Stimulated activated CD8-positive, alpha-beta memory T cell treated with anti-CD3 and anti-CD28 coated beads, Interleukin-7, amount 100 ng/mL, for 4 hours (primary cell): ENCODE data around the gene ABCB4.

Source experiments
- DNase-seq, 2 donors: peaks; one replicate each; pipeline ENCODE4 v3.0.0-alpha.2; 2020; ENCODE audit warnings: low read depth in 2 of 2

Gene ABCB4

DNA sequence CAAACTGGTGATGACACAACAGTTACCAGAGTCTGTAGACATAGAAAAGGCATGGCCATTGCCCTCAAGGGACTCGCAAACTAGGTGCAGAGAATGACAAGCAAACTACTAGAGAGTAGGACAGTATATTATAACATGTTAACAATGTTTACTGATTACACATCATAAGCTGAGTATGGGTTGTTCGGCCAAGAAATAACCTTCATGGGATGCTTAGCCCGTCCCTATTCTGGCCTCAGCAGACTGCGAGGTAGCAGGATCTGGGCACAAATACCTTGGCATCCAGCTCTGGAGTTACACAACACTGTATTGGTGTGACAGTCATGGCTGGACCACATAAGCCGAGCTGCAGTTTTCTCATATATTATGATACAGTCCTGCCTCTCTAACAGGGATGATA is 51.4 kb downstream of the ABCB4 start:
- DNase-seq: no peak

DNA sequence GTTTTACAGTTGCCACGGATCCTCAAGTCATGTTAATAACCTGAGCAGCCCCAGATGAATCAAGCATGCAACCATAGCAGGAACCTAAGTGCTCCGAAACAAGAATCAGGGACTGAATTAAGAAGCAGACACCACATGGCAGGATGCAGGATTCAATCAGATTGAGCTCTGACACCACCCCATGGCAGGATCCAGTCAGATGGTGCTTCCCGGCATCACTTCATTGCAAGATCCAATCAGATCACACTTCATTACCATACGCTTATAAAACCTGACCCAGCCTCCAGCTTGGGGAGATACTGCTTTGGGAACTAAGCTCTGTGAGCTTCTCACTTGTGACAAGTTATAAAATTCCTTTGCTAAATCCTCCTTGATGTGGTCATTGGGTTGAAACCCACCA is 55.3 kb downstream of the ABCB4 start:
- DNase-seq: no peak

GRCh38 chr7:87416682-87417587 is 58.5 kb downstream of the ABCB4 start:
- DNase-seq: peak; percentile 6 to 44

- DNase-seq: no peak
These were observed 60.7 kb downstream of the ABCB4 start for GRCh38 chr7:87414794-87415188.

- no peak for DNase-seq
These were observed 61.3 kb downstream of the ABCB4 start for GRCh38 chr7:87413951-87414793.

GRCh38 chr7:87413029-87413428 is 62.5 kb downstream of the ABCB4 start:
- no peak for DNase-seq

GRCh38 chr7:87411186-87411585 is 64.3 kb downstream of the ABCB4 start:
- no peak for DNase-seq

DNA sequence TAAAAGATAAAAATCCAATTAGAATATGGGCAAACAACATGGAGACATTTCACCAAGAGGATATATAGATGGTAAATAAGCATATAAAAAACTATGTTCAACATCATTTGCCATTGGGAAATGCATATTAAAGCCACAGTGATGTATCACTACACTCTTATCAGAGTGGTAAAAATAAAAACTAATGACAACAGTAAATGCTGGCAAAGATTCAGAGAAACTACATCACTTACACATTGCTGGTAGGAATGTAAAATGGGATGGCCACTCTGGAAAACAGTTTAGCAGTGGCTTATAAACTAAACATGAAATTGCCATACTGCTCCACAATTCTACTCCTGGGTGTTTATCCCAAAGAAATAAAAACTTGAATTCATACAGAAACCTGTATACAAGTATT is 70.8 kb downstream of the ABCB4 start:
- no peak for DNase-seq

GRCh38 chr7:87398446-87398845 is 77.0 kb downstream of the ABCB4 start:
- no peak for DNase-seq

GRCh38 chr7:87395442-87396020 is 79.9 kb downstream of the ABCB4 start:
- DNase-seq: no peak

DNA sequence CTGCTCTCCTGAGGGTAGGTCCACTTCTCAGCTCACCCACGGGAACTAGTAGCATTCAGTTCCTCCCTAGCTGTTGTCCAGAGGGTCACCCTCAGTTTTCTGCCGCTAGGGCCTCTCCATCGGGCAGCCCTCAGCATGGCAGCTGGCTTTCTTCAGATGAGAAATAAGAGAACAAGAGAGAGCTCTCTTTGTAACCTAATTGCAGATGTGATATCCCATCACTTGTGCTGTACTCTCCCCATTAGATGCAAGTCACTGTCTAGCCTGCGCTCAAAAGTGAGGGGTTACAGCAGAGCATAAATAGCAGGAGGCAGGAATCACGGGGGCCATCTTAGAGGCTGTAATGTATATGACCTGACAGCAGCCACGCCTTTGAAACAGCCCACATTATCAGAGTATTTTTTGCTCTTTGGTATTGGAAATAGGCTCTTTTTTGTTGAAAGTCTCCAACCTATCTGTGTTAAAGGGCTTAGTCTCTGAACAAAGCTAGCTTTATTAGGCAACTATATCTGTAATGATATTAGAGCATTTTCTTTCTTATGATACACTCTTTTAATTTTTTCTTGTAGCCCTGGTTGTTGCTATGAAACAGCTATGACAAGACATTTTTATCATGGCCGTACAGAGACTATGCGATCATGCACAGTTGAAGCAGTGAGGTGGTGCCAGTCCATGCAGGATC is 84.3 kb downstream of the ABCB4 start:
- no peak for DNase-seq

DNA sequence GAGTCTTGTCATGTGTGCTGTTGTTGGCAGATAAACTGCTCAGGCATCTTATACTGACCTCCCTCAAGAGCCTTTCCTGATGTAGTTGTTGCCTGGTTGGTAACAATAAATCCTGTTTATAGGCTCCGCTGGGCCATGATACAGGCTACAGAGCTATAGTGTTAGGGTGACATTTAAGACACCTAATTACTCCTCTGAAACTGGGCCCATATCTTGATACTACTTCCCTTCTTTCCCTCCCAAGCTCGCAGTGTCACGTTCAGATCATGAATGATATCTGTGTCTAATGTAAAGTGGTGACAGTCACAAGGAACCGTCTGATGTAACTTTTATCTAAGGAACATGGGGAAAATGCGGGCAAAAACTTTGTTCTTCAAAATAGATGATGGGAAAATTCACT is 94.6 kb downstream of the ABCB4 start:
- no peak for DNase-seq

GRCh38 chr7:87375662-87376435 is 99.6 kb downstream of the ABCB4 start:
- DNase-seq: no peak

GRCh38 chr7:87370660-87371180 is 104.8 kb downstream of the ABCB4 start:
- DNase-seq: no peak

GRCh38 chr7:87369216-87369615 is 106.3 kb downstream of the ABCB4 start:
- no peak for DNase-seq

DNA sequence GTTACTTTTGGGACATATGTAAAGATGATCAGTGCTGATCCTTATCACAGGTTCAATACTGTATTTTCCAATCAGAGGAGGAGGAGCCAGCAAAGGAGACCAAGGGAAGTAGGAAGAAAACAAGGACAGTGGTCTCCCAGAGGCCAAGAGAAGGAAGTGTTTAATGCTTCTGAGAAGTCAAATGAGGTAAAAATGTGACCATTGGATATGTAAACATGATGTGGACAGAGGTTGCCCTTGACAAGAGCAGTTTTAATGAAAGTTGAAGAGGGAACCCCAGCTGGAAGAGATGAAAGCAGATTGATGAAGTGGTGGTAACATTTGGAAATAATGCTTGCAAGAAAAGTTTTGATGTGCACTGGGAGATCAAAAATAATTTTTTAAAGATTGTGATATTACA is 111.2 kb downstream of the ABCB4 start:
- no peak for DNase-seq

GRCh38 chr7:87363342-87363741 is 112.1 kb downstream of the ABCB4 start:
- no peak for DNase-seq

DNA sequence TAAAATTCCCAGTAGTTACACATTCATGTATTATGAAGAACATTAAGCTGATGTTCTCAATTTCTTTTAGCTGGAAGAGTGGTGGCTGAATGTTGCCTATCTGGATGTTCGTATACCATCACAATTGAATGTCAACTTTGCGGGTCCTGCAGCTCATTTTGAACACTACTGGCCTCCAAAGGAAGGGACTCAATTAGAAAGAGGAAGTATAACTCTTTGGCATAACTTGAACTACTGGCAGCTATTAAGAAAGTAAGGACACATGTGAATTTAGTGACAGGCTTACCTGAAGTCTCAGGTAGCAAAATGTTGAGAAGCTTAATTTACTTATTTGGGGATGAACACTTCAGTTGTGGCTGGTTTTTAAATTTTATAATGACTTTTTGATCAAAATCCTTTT is 114.2 kb downstream of the ABCB4 start:
- DNase-seq: no peak

DNA sequence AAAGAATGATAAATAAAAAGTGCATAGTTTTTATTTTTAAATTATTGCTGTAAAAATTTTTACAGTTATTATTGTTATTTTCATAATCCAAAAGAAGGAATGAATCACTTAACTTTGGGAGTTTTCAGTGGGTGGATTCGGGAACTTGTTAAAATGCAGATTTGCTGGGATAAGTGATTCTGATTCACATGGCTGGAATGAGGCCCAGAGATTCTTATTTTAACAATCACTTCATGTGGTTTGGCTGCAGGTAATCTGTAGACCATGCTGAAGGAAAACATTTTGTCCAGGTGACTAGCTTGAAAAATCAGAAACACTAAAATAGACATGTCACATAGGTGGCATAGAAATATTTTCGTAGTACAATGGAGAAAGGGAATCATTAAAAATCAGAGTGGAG is 116.1 kb downstream of the ABCB4 start:
- DNase-seq: no peak

GRCh38 chr7:87356448-87356847 is 119.0 kb downstream of the ABCB4 start:
- no peak for DNase-seq

DNA sequence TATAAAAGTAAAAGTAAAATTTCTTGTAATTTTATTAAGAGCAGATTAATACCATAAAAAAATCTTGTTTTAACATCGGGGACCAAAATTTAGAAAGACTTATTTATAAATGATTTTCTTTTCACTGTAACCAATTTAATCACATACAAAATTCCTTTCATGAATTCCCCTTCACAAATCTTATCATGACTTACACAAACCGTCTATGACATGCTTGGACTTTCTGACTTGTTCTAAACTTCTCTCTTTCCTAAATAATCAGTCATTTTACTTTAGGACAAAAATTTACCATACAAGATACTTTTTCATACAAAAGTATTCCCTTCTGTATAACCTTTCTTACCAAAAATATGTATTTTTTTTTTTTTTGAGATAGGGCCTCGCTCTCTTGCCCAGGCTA is 120.7 kb downstream of the ABCB4 start:
- DNase-seq: no peak
